Fibroblast of villous mesenchyme (primary cell): ENCODE results near the gene SLC22A7. TPM values are rescaled to one million over a fixed set of nuclear protein-coding genes. Genes with fewer than 3 reads are reported as not detected.

Experiments
- DNase-seq: peaks from one replicate; pipeline ENCODE4 v3.0.0-alpha.2; 2010; ENCODE audit warnings: low read depth
- H3K4me3 ChIP-seq: 2 replicates; pipeline ENCODE4 v1.5.1; 2011; ENCODE audit warnings: low read depth, mild to moderate bottlenecking, low read length
- total RNA-seq: library from RNA; depleted of rRNA; stranded (reverse); fragments of >200 nt; gene quantifications from 2 replicates; pipeline ENCODE4 v1.2.3, GENCODE V29; 2012
- TF ChIP-seq, protein P1 (sequence below): IDR thresholded peaks from 2 replicates; pipeline ENCODE4 v1.5.1; 2012; ENCODE audit warnings: low read depth, mild to moderate bottlenecking, low read length; ENCODE audit not compliant: insufficient read depth

Gene SLC22A7
- total RNA-seq, 1 donor, result not detected

DNA sequence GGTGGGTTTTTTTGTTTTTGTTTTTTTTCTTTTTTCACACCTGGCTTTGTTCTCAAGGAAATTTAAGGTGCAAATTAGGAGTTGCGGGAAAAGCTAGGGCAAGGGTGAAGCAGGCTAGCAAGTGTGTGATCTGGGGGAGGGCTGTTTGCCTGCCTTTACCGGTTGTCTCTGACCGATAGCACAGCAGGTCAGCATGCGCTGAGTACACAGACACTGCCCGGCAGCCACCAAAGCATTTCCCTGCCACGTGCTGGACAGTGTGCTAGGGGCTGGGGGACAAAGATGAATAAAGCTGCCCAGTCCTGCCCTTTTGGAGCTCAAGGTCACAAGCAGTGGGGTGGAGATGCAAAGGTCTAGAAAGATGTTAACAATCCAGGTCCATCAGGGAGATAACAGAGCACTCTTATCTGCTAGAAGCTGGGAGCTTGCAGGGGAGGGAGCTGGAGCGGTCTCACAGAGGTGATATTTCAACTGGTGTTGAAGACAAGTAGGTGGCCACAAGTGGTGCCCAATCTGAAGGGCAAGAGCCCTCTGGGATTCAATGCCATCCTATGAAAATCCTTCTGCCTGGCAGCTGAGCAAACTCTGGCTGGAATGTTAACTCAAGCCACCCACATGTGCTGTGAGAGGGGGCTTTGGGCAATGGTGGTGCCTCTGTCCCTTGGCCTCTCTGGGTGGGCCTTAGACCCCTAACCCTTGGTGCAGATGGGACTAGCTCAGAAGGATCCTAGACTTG is 30.3 kb upstream of the SLC22A7 start:
- TF ChIP-seq, protein P1, sequence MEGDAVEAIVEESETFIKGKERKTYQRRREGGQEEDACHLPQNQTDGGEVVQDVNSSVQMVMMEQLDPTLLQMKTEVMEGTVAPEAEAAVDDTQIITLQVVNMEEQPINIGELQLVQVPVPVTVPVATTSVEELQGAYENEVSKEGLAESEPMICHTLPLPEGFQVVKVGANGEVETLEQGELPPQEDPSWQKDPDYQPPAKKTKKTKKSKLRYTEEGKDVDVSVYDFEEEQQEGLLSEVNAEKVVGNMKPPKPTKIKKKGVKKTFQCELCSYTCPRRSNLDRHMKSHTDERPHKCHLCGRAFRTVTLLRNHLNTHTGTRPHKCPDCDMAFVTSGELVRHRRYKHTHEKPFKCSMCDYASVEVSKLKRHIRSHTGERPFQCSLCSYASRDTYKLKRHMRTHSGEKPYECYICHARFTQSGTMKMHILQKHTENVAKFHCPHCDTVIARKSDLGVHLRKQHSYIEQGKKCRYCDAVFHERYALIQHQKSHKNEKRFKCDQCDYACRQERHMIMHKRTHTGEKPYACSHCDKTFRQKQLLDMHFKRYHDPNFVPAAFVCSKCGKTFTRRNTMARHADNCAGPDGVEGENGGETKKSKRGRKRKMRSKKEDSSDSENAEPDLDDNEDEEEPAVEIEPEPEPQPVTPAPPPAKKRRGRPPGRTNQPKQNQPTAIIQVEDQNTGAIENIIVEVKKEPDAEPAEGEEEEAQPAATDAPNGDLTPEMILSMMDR, result no peak
- DNase-seq, result no peak
- no peak overlapping the region for H3K4me3 ChIP-seq

DNA sequence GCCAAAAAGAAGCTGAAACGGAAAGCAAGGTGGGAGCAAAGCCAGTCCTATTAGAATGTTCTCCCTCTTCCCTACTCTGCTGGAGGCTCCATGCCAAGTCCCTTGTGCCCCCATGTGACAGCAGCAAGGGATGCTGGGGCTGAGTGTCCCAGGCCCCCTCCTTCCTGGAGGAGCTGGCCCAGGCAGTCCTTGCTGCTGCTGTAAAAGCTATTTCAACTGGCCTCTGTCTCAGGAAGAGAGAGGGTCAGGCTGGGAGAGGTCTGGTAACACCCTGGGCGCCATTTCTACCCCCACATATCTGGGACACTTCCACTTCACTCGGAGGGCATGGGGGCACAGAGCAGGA is 29.7 kb upstream of the SLC22A7 start:
- H3K4me3 ChIP-seq, result no peak overlapping the region
- DNase-seq, result no peak
- TF ChIP-seq, protein P1, result no peak

DNA sequence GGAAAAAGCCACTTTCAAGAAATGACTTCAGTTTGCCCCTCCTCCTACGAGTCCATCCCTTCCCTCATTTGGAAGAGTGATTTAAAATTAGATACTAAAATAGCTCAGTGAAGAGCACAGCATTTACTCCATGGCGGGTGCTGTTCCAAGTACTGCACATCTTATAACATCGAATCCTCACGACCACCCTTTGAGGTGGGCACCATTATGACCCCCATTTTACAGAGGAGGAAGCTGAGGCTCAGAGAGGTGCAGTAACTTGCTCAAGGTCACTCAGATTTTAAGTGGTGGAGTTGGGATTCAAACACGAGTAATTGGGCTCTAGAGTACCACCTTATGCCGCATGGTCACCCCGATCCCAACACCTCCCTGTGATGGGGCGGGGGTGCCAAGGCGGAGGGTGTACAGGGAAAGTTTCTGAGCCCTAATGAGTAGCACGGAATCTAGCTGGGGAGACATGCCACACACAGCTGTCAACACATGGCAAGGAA is 29.2 kb upstream of the SLC22A7 start:
- TF ChIP-seq, protein P1, result no peak
- no peak overlapping the region for H3K4me3 ChIP-seq
- no peak for DNase-seq

DNA sequence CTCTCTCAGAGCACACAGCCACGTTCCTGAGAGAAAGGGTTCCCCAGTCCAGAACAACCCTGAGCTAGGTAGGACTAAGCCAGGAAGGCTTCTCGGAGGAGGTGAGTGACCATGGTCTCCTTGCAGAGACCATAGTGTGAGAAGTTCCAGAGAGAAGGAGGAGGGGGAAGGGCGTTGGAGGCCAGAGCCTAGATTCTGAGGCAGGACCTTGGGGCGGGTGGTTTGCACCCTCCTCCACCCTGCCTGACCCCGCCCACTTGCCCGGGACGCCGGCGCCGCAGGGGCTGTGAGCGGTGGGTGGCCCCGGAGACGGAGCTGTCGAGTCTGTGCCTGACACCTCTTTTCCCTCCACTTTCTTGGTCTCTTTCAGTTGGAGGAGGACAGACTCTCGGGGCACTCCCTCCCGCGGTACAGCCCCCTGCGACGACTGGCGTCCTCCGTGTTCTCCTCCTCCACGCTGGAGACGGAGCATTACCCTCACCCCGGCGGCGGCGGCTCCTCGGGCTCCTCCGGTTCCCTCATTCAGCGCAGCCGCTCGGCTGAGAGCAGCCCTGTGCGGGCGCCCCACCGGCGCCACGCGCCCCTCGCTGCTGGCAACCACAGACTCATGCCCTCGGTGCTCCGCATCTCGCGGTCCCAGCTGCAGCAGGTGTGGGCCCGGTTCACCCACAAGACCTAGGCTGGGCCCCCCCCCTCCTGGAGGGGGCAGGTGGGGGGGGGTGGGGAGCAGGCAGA is 28.6 kb upstream of the SLC22A7 start:
- no peak for DNase-seq
- peak overlapping the region; percentile 44 for H3K4me3 ChIP-seq
- TF ChIP-seq, protein P1, result no peak

DNA sequence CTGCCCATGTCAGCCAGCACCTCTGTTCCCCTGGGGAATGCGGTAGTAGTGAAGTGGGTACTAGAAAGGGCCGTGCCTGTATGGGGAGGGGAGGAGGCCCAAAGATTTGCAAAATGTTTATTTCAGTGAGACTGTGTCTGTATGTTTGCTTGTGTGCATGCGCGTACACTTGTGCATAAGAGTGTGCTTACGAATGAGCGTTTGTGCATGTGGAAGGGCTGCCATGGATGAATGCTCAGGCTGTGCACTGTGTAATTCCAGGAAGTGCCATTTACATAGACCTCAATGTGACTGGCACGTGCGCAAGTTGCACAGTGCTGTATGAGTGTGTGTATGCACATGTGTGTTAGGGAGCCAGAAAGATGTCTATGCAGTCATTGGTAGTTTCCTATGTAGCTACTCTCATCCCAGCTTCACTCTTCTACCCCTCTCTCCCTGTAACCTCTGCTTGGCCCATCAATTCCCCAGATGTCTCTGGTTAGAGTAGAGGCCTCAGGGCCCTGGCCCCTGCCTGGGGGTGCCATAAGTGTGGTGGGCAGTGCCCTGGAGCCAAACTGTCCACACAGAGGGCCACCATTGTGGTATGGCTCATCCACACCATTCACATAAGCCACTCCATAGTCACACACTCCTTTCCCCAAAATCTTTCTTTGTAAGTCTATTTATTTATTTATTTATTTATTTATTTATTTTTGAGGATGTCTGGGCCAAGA is 26.8 kb upstream of the SLC22A7 start:
- TF ChIP-seq, protein P1, result no peak
- no peak for DNase-seq
- H3K4me3 ChIP-seq, result no peak overlapping the region

DNA sequence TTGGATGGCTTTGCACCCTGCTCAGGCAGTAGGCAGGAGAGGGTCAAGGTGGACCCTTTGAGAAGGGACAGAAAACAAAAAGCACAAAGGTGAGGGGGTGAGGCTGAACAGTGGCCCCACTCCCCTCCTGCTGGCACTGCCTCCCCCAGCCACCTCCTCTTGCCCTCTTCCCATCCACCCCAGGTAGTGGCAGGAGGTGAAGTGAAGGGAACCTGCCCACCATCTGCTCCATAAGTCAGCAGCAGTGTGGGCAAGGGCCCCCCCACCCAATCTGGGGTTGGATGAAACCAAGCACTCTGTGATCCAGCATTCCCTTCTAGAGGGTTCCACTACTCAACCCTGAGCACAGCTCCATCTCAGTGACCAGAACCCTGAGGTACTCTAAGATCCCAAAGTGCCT is 26.1 kb upstream of the SLC22A7 start:
- no peak for DNase-seq
- H3K4me3 ChIP-seq, result no peak overlapping the region
- TF ChIP-seq, protein P1, result no peak
